Activated CD4-positive, alpha-beta T cell treated with anti-CD3 and anti-CD28 coated beads, Interleukin-2, amount 10 ng/mL, durations not matched to agents 24 days and 14 days (primary cell): Measurements from ENCODE around the gene CEPT1. TPM values are rescaled to one million over a fixed set of nuclear protein-coding genes. Genes with fewer than 3 reads are reported as not detected.

ENCODE experiments used
- DNase-seq: peaks from one replicate; pipeline ENCODE4 v3.0.0; 2022
- H3K27ac Mint-ChIP-seq: one replicate; pipeline ENCODE4 v1.8.0; 2022; ENCODE audit warnings: mild to moderate bottlenecking, mixed read lengths
- H3K27me3 Mint-ChIP-seq: one replicate; pipeline ENCODE4 v1.8.0; 2022; ENCODE audit warnings: mixed read lengths
- H3K36me3 Mint-ChIP-seq: one replicate; pipeline ENCODE4 v1.8.0; 2022; ENCODE audit warnings: low read depth, mild to moderate bottlenecking, mixed read lengths
- H3K4me1 Mint-ChIP-seq: one replicate; pipeline ENCODE4 v1.8.0; 2021; ENCODE audit warnings: mixed read lengths
- H3K4me3 Mint-ChIP-seq: one replicate; pipeline ENCODE4 v1.8.0; 2022; ENCODE audit warnings: mild to moderate bottlenecking, moderate library complexity, mixed read lengths
- H3K9me3 Mint-ChIP-seq: one replicate; pipeline ENCODE4 v1.8.0; 2021; ENCODE audit warnings: mixed read lengths
- intact Hi-C: fragments of 100-400 bp; cut with micrococcal nuclease; formaldehyde crosslinking; loops from one replicate; pipeline ENCODE4 v1.15.1; 2023
- total RNA-seq: library from RNA; stranded (reverse); gene quantifications from 2 replicates; pipeline ENCODE4 v1.2.3, GENCODE V29; 2022

Gene CEPT1
- total RNA-seq, 1 donor from 2014 or later, result 32.9 TPM

DNA sequence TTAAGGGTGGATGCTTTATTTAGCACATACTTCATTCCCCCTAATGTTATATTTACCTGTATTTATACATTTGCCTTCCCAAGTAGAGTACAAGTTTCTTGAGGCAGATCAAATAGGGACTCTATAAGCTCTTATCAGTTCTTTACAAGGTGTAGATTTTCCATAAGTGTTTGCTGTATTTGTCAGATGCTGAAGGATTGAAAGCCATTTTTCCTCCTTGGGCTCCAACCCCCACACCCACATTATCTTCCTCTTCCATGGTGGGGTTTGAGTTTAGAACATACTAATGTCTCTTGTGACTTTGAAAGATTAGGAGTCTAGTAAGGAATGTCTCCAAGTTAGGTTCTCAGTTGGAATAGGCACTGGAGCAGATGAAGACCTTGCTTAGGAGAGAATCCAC is 85.1 kb downstream of the CEPT1 start:
- peaks cover 80% of the 10 kb centered on the region for H3K4me1 Mint-ChIP-seq
- peak overlapping the region; percentile 56 for H3K4me3 Mint-ChIP-seq
- no peaks in the 10 kb centered on the region for H3K9me3 Mint-ChIP-seq
- intact Hi-C loops, result loop anchor here (1.0 kb wide), 1 partner anchor 177 kb away; no protein-coding TSS in a partner anchor
- peak overlapping the region; percentile 57 for H3K27ac Mint-ChIP-seq
- no peaks in the 10 kb centered on the region for H3K27me3 Mint-ChIP-seq
- no peaks in the 10 kb centered on the region for H3K36me3 Mint-ChIP-seq
- no peak for DNase-seq

DNA sequence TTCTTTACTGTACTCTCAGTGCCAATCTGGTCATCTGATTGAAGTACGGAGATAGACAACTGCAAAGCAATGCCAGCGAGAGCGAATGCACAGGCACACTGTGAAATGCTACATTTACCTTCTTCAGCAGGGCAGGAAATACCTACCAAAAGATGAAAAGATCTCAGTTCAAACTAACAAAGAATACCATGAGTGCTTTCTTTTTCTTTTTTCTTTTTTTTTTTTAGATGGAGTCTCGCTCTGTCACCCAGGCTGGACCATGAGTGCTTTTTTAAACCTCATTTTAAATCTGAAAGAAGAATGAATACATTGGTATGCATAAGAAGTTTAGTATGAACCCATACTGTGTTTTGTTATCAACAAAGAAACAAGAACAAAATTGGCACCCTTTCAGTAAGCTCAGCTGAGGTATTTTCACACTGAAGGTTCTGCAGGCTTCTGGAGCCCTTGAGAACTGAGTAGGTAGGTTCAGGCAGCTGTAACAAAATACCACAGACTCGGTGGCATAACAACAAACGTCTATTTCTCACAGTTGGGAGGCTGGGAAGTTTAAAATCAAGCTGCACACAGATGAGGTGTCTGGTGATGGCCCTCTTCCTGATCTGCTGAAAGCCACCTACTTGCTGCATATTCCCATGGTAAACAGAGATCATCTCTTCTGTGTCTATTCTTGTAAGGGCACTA is 85.8 kb downstream of the CEPT1 start:
- H3K27ac Mint-ChIP-seq, result peak overlapping the region; percentile 57
- H3K27me3 Mint-ChIP-seq, result no peaks in the 10 kb centered on the region
- H3K9me3 Mint-ChIP-seq, result no peaks in the 10 kb centered on the region
- H3K4me3 Mint-ChIP-seq, result peak overlapping the region; percentile 56
- intact Hi-C loops, result loop anchor here (1.0 kb wide), 1 partner anchor 176 kb away; no protein-coding TSS in a partner anchor
- H3K4me1 Mint-ChIP-seq, result peaks cover 76% of the 10 kb centered on the region
- peak; percentile 75 for DNase-seq
- no peaks in the 10 kb centered on the region for H3K36me3 Mint-ChIP-seq

DNA sequence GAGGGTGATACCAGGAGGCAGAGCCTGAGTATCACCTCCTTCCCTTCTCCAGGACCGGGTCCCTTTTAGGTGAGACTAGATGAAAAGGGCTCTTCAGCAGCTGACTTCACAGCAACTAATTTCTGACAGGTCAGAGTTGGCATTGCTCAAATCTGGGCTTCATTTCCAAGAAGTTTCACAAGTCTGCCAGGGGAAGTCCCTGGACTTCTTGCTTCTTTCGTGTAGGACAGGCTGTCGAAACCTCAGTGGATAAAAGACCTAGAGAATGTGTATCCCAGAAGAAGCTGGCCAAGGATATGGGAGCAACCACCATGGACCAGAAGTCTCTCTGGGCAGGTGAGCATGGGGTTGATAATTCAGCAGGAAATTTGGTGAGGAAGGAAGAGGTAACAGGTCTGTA is 87.4 kb downstream of the CEPT1 start, which contains the start of gene CHI3L2:
TSS of gene CHI3L2 (plus strand) at position 280 of the 400 bp plus-strand sequence. CDS start at position 297, 17 bp downstream.
- no peaks in the 10 kb centered on the region for H3K9me3 Mint-ChIP-seq

GRCh38 chr1:111227851-111228747 is 88.1 kb downstream of the CEPT1 start:
- Mint-ChIP-seq H3K27ac (peak overlapping the region; percentile 87), H3K36me3 (peaks cover 4% of the 10 kb centered on the region), H3K27me3 (no peaks in the 10 kb centered on the region), H3K4me3 (peak overlapping the region; percentile 36), H3K9me3 (no peaks in the 10 kb centered on the region), H3K4me1 (peaks cover 66% of the 10 kb centered on the region)
- intact Hi-C loops, result loop anchor here (2.0 kb wide), 1 partner anchor 47 kb away; no protein-coding TSS in a partner anchor
- DNase-seq, result no peak

More for the DNA sequence above, 87.4 kb downstream of the CEPT1 start, which contains the start of gene CHI3L2:
- peaks cover 4% of the 10 kb centered on the region for H3K36me3 Mint-ChIP-seq
- H3K27ac Mint-ChIP-seq, result peak within 1 kb of the TSS; percentile 87
- DNase-seq, result no peak
- no peaks in the 10 kb centered on the region for H3K27me3 Mint-ChIP-seq
- peak within 1 kb of the TSS; percentile 36 for H3K4me3 Mint-ChIP-seq
- H3K4me1 Mint-ChIP-seq, result peaks cover 72% of the 10 kb centered on the region
- intact Hi-C loops, result no loop called here

DNA sequence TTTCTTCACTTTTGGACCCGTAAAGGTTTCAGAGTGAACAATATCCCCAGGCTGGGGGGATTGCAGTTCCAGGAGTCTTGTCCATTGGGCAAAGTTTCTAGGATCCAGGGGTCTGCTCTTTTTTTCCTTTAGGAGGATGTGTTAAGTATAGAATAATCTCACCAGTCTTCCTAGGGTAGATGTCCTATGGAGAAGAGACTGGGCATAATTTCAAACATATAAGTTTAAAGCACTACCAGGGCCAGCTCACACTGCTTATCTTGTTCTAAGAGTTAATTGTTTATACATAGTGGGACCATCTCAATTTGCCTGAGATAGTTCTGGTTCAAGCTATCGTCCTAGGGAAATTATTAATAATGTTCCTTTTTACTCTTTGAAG is 88.7 kb downstream of the CEPT1 start:
- Mint-ChIP-seq H3K27me3 (no peaks in the 10 kb centered on the region), H3K4me3 (no peak overlapping the region), H3K4me1 (peaks cover 62% of the 10 kb centered on the region), H3K27ac (peak overlapping the region; percentile 87), H3K9me3 (no peaks in the 10 kb centered on the region), H3K36me3 (peaks cover 4% of the 10 kb centered on the region)
- intact Hi-C loops, result loop anchor here (2.0 kb wide), 1 partner anchor 46 kb away; no protein-coding TSS in a partner anchor
- DNase-seq, result no peak

DNA sequence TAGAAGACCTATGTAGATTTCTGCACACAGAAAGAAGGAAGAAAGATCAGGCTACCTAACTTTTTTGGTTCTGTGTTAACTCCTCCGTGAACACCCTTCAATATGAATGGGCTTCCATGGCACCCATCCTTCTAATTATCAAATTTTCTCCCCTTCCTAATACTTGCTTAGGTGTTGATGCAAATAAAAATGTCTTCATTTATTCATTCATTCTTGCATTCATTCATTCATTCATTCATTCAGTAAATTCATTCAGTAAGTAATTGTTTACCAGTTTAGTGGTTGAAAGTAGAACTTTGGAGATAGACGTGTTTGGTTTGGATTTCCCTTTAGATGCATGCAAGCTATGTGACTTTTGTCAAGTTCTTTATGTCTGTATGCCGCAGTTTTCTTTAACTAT is 92.1 kb downstream of the CEPT1 start:
- peak overlapping the region; percentile 7 for H3K4me3 Mint-ChIP-seq
- H3K27me3 Mint-ChIP-seq, result no peaks in the 10 kb centered on the region
- intact Hi-C loops, result no loop called here
- peaks cover 42% of the 10 kb centered on the region for H3K4me1 Mint-ChIP-seq
- peaks cover 25% of the 10 kb centered on the region for H3K36me3 Mint-ChIP-seq
- DNase-seq, result no peak
- no peak overlapping the region for H3K27ac Mint-ChIP-seq
- no peaks in the 10 kb centered on the region for H3K9me3 Mint-ChIP-seq

GRCh38 chr1:111234258-111234657 is 94.2 kb downstream of the CEPT1 start:
- no peak overlapping the region for H3K4me3 Mint-ChIP-seq
- no peak for DNase-seq
- no peak overlapping the region for H3K27ac Mint-ChIP-seq
- peaks cover 40% of the 10 kb centered on the region for H3K36me3 Mint-ChIP-seq
- peaks cover 1% of the 10 kb centered on the region for H3K9me3 Mint-ChIP-seq
- peaks cover 22% of the 10 kb centered on the region for H3K4me1 Mint-ChIP-seq
- intact Hi-C loops, result no loop called here
- no peaks in the 10 kb centered on the region for H3K27me3 Mint-ChIP-seq

Other genes with a start within 250 kb of the CEPT1 start
- gene LRIF1, start 176.3 kb upstream of the CEPT1 start, total RNA-seq, result 14.0 and 14.4 TPM in 2 replicates
- 25.8 and 26.5 TPM in 2 replicates for gene DRAM2, start 130 bp upstream of the CEPT1 start, total RNA-seq
- 175 and 180 TPM in 2 replicates for gene DENND2D, start 60.4 kb downstream of the CEPT1 start, total RNA-seq
- gene CHI3L2, start 87.5 kb downstream of the CEPT1 start, total RNA-seq, result 2.3 and 3.9 TPM in 2 replicates
- not detected in 2 replicates for gene CHIA, start 150.6 kb downstream of the CEPT1 start, total RNA-seq